ENCODE measurements around the gene PAIP2. TPM values are rescaled to one million over a fixed set of nuclear protein-coding genes. Genes with fewer than 3 reads are reported as not detected.
A peak's percentile ranks its signal among the peaks of the same experiment; 100 is the strongest.

PAIP2 gene, protein sequence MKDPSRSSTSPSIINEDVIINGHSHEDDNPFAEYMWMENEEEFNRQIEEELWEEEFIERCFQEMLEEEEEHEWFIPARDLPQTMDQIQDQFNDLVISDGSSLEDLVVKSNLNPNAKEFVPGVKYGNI
- total RNA-seq: 70.0 TPM
- long read RNA-seq, transcript PAIP2-201 (4 exons, 1,459 nt): major isoform, 168 of 173 reads
- long read RNA-seq, partial matches to known transcripts: 0 of 173 reads
- long read RNA-seq, other reads (novel, unspliced or antisense): 3 of 173 reads

DNA sequence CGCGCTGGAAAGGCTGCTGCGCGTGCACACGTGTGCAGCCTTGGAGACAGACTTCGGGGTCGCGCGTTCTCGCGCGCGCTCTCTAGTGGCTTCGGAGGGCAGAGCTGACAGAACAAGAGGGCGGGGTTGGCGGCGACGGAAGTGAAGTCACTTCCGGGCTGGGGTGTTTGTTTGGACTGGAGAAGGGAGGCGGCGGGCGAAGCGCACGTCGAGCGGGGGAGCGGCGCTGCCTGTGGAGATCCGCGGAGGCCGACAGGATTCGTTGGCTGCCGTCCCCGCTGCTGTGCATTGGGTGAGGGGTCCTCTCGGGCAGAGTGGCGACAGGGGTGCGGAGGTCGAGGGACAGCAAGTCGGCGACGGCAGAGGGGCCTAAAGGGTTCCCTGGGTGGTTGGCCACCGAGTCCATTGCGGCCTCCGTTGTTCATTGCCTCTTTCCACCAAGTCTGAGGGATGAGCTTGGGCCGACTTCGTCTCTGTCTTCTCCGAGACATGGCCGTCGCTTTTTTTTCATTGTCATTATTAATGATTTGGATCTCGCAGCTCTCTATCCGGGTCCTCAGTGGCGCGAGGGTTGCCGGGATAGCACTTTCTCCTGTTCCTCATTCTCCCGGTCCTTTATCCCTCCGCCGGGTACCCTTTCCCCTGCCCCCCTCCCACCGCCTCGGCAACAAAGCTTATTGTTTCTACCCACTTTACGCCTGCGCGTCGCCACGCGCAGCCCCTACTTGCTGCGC, at the start of gene PAIP2:
Gene PAIP2, plus strand, starts transcription at position 166 of the 734 bp plus-strand sequence. CDS start 21,931 bp downstream, outside the sequence.
- DNase-seq: peak; percentile 99
- ATAC-seq: peak; percentile 98
- H3K4me3 ChIP-seq: peak within 1 kb of the TSS; percentile 90
- no peaks in the 10 kb centered on the region for H3K36me3 ChIP-seq
- peak within 1 kb of the TSS; percentile 96 for H3K27ac ChIP-seq
- peaks cover 21% of the 10 kb centered on the region for H3K4me1 ChIP-seq
- H3K27me3 ChIP-seq: no peaks in the 10 kb centered on the region
- TF ChIP-seq, protein P1, sequence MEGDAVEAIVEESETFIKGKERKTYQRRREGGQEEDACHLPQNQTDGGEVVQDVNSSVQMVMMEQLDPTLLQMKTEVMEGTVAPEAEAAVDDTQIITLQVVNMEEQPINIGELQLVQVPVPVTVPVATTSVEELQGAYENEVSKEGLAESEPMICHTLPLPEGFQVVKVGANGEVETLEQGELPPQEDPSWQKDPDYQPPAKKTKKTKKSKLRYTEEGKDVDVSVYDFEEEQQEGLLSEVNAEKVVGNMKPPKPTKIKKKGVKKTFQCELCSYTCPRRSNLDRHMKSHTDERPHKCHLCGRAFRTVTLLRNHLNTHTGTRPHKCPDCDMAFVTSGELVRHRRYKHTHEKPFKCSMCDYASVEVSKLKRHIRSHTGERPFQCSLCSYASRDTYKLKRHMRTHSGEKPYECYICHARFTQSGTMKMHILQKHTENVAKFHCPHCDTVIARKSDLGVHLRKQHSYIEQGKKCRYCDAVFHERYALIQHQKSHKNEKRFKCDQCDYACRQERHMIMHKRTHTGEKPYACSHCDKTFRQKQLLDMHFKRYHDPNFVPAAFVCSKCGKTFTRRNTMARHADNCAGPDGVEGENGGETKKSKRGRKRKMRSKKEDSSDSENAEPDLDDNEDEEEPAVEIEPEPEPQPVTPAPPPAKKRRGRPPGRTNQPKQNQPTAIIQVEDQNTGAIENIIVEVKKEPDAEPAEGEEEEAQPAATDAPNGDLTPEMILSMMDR (IDR thresholded peaks at IDR 0.05): peak; percentile 73
- intact Hi-C loops (cut with DNase I): no loop called here
- no peaks in the 10 kb centered on the region for H3K9me3 ChIP-seq

DNA sequence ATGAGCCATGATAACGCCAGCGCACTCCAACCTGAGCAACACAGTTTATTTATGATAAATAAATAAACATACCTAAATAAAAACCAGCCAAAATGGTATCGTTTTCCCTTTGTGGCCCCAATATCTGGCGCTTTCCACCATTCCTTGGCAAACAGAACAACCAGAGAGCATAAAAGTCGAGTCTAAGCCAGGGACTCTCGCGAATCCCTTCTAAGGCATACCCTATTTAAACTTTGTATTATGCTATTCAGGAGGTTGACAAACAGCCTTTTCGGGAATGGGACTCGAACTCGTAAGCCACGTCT, 48.5 kb upstream of the PAIP2 start:
- no peaks in the 10 kb centered on the region for H3K27me3 ChIP-seq
- no peaks in the 10 kb centered on the region for H3K9me3 ChIP-seq
- H3K4me1 ChIP-seq: peaks cover 29% of the 10 kb centered on the region
- peak overlapping the region; percentile 99 for H3K27ac ChIP-seq
- TF ChIP-seq, protein P1 (IDR thresholded peaks at IDR 0.05): no peak
- no peak for ATAC-seq
- peak overlapping the region; percentile 75 for H3K4me3 ChIP-seq
- intact Hi-C loops (cut with DNase I): no loop called here
- no peak for DNase-seq
- no peaks in the 10 kb centered on the region for H3K36me3 ChIP-seq

DNA sequence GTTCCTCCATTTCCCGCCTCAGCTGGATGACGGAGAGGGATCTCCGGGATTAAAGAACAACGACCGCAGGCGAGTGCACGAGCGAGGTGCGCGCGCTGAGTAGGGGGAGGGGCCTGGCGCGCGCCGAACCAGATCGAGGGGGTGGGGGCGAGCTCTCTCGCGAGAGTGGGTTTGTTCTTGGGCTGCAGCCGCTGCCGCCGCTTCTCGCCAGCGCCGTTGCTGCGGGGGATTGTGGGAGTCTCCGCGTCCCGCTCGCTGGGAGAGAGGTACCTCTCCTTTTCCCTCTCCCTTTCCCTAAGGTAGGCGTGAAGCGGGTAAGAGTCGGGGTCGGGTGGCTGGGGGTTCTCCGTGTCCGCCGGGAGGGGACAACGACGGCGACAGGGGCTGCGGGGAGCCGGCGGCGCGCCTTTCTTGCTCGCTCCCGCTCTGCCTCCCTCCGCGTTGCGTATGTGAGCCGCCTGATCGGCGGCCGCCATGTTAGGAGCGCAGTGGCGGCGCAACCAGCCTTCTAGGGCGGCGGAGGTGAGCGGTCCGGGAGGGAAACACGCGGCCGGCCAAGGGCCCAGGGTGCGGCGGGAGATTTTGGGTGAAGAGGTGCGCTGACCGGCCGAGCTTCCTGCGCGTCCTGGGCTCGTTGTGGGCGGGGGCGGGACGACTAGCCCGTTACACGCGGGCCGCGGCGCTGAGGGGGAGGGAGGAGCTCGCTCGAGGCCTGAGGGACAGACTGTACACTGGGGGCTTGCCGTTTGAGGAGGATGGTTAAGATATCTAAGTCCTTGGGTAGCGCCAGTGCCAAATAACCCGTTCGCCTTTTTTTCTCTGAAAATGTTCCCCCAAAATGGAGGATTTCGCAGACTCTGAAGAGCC, 47.9 kb upstream of the PAIP2 start, which contains the start of gene MATR3:
Gene MATR3, plus strand, starts transcription at position 234 of the 867 bp plus-strand sequence. CDS start 13,676 bp downstream, outside the sequence.
- H3K4me3 ChIP-seq: peak within 1 kb of the TSS; percentile 75
- peak within 1 kb of the TSS; percentile 99 for H3K27ac ChIP-seq
- peak; percentile 98 for DNase-seq
- H3K36me3 ChIP-seq: no peaks in the 10 kb centered on the region
- H3K4me1 ChIP-seq: peaks cover 35% of the 10 kb centered on the region
- intact Hi-C loops (cut with DNase I): no loop called here
- peak; percentile 97 for ATAC-seq
- no peaks in the 10 kb centered on the region for H3K9me3 ChIP-seq
- TF ChIP-seq, protein P1 (IDR thresholded peaks at IDR 0.05): no peak
- H3K27me3 ChIP-seq: no peaks in the 10 kb centered on the region

DNA sequence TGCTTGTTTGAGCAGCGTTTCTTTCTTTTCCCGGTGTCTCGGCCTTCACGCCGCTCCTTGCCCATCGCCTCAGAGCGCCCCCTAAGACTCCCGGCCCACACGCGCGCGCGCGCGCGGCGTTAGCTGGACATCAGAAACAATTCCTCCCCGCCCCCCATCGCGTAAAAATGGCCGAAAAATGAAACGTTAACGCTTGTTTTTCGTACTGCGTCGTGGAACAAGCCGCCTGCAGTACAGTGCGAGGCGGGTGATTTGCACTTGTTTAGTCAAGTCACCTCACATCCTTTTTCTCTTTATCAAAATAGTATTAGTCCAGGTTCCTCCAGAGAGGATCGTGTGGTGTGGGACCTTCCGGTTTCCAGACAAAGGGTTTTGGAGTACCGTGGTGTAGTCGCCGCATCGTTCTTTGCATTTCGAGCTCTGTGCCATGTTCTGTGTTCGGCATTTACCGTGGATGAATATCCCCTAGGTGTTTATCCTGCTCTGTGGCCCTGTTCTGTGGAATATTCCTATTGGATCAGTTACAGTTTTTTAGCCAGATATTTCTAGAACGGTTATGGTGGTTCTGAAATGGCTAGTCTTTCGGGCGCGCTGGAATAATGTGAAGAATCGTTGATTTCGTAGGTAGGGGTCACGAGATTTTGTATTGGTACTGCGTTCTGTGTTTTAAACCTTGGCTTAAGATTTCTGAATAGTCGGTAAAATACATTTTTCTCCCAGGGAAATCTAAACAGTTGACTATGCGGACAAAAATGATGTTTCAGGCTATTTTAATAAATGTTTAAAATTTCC, 47.1 kb upstream of the PAIP2 start:
- DNase-seq: peak; percentile 85
- Histone ChIP-seq H3K27me3 (no peaks in the 10 kb centered on the region), H3K4me1 (peaks cover 43% of the 10 kb centered on the region), H3K36me3 (no peaks in the 10 kb centered on the region), H3K4me3 (peak overlapping the region; percentile 75), H3K27ac (peak overlapping the region; percentile 99), H3K9me3 (no peaks in the 10 kb centered on the region)
- TF ChIP-seq, protein P1 (IDR thresholded peaks at IDR 0.05): no peak
- intact Hi-C loops (cut with DNase I): no loop called here
- peak; percentile 55 for ATAC-seq

All from upper lobe of right lung (tissue), 1 donor.